Midbrain (tissue), 1 donor: ENCODE data around the gene HTR5A.
"Not testable (repeated sequence)": the region's sequence is repeated elsewhere in the genome, so short reads cannot be mapped to it uniquely, and the experiment has no call there.

Experiments
- DNase-seq: peaks from one replicate; lab custom pipeline; 2025; lab: John Stamatoyannopoulos, UW

The HTR5A gene

DNA sequence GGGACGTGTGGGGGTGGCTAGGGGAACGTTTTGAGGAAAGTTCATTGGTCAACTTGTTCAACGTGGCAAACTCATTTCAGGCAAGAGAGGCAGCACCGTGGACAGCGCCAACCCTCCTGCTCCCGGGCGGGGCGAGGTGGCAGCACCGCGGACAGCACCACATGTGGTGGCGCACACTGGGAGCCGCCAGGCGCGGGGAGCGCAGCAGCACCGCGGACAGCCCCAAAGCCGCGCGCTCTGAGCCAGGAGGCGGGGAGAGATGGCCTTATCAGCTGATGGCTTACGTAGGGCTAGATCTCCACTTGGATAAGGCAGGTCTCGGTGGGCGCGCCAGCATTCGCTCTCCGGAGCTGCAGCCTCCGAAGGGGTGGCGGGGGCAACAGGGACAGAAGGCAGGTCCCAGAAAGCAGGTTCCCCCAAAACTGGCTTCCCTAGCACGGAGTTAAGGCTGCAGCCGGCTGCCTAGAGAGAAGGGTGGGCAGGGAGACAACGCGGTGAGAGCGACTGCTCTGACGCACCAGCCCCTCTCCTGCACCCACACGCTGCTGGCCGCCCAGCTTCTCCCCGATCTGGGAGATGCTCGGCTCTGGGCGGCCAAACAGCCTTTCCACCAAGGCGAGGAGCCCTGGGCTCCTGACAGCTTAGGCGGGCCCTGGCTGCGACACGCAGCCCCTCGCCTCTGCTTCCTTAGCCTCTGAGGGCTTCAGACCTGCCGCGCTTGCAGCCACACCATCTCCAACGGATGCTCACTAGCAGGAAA is at the start of gene HTR5A:
Gene HTR5A (plus strand): TSS at position 333 of the 760 bp plus-strand sequence. CDS start 576 bp downstream, outside the sequence.
- DNase-seq = peak; percentile 59

DNA sequence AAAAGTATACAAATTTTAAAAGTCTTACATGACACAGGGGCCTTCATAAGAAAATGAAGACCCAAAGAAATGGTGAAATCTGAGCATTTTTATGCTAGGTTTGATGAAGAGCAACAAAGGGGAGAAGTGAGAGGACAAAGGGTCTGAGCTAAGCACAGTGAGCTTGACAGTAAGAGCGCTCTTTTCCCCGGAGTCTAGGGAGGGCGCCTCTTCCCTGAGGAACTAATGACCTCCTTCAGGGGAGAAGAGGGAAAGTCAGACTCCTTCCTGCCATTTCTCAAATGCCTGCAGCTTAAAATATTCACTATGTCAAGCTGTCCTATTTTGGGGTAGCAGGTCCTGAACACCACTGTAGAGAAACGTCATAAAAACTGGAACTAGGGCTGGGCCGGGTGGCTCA is 49.1 kb upstream of the HTR5A start:
- DNase-seq = no peak

- no peak for DNase-seq
These were observed 48.4 kb upstream of the HTR5A start for GRCh38 chr7:155021699-155022145.

DNA sequence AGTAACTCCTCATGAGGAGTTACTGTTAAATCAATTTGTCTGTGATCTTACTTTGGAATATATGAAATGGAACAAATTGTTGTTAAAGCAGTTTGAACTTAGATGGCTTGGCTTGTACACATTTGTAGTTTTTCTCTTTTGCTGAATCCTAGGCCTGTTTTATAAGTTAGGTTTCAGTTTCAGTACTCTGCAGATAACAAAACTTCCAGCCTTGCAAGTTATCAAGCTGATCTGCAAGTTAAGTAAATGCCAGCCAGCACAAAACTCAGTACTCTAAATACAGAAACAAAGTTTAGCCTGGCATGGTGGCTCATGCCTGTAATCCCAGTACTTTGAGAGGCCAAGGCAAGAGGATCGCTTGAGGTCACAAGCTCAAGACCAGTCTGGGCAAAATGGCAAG is 42.2 kb upstream of the HTR5A start:
- no peak for DNase-seq

- no peak for DNase-seq
These were observed 37.1 kb upstream of the HTR5A start for GRCh38 chr7:155032978-155033377.

DNA sequence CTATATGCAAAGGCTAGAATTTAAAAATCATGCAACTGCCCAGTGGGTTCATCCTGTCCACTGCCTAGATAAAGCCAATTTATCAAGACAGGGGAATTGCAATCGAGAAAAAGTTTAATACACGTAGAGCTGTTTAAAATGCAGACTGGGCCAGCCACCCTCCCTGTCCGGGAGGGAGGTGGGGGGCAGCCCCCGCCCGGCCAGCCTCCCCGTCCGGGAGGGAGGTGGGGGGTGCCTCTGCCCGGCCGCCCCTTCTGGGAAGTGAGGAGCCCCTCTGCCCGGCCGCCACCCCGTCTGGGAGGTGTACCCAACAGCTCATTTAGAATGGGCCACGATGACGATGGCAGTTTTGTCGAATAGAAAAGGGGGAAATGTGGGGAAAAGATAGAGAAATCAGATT is 35.6 kb upstream of the HTR5A start:
- not testable (repeated sequence) for DNase-seq

GRCh38 chr7:155038335-155038734 is 31.8 kb upstream of the HTR5A start:
- no peak for DNase-seq

- DNase-seq = no peak
These were observed 26.4 kb upstream of the HTR5A start for GRCh38 chr7:155043756-155044155.

GRCh38 chr7:155048006-155048405 is 22.1 kb upstream of the HTR5A start:
- DNase-seq = no peak

GRCh38 chr7:155051355-155051754 is 18.8 kb upstream of the HTR5A start:
- DNase-seq = no peak

- no peak for DNase-seq
These were observed 17.1 kb upstream of the HTR5A start for GRCh38 chr7:155053002-155053401.

DNA sequence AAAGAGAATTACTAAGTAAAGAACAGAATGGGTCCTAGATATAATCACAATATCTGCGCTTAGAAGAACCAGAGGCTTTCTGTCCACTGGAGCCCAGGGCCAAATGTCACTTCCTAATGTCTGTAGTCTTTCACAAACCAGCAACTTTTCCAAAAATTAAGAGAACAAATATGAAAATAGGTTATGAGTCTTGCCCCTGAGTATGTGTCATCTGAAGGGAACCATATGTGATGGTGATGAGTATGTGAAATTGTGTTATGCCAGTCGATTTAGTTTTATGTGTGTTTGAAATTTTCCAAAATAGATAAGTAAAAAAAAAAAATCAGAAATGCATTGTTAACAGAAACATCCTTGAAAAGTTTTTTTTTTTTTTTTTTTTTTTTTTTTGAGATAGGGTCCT is 15.4 kb upstream of the HTR5A start:
- no peak for DNase-seq

GRCh38 chr7:155057076-155057475 is 13.0 kb upstream of the HTR5A start:
- no peak for DNase-seq

DNA sequence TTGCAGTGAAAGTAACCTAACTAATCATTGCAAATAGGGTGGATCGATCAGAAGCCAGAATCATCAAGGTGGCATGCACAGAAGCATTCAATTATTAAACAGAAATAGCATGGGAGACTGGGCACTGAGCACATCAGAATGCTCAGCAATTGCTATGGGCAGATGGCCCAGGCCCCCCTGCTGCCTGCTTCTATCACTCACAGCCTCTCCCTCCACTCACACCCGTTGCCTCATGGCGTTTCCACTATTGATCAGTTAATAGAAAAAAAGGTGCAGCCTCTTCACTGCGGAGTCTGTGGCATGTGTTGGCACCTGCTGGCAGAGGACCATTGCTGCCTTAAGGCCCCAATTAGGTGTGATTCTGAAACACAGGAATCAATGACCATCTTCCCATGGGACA is 11.2 kb upstream of the HTR5A start:
- DNase-seq = no peak

- DNase-seq = no peak
These were observed 10.4 kb upstream of the HTR5A start for GRCh38 chr7:155059703-155060102.

DNA sequence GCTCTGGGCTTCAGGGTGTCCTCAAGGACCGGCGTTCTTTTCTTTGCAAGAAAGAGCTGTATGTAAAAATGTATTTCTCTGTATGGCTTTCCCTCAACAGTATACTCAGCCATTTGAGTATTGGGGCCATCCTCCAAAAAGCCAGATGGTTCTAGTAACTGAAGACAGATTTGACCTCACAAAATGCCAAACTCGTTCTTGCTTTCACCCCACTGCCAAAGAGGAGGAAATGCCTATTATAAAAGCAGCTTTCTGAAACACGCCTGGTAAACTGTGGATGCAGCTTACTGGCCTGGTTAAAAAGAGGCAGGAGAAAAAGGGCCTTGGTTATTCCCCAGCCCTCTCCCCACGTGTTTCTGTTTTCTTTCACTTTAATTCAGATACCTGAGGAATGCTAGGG is 7.7 kb upstream of the HTR5A start:
- no peak for DNase-seq

DNA sequence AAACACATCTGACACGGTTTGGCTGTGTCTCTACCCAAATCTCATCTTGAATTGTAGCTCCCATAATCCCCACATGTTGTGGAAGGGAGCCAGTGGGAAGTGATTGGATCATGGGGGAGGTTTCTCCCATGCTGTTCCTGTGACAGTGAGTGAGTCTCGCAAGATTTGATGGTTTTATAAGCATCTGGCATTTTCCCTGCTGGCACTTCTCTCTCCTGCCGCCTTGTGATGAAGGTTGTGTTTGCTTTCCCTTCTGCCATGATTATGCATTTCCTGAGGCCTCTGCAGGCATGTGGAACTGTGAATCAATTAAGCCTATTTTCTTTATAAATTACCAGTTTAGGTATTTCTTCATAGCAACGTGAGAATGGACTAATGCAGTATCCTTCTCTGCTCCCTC is 5.9 kb upstream of the HTR5A start:
- DNase-seq = no peak

DNA sequence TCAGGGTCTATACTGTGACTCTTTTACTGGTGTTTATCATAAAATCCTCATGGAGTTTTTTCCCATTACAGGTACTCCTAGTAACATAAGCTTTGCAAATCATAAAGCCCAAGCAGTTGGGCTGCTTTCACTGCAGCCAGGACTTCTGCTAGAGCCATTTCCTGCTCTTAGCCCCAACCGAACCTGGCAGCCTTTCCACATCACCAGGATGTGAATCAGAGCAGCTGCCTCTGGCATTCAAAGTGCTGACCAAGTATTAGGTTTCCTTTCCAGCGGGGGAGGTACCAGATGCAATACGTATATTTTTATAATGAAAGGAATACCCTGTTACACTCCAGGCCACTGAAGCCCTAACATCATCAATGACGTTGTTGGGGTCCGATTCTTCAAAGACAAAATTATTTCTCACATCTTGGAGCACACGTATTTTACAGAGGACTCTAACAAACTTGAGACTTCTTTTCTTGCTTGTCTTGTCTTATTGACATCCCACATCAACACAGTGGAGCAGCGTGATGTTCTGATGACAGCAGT is 3.6 kb upstream of the HTR5A start:
- DNase-seq = no peak

DNA sequence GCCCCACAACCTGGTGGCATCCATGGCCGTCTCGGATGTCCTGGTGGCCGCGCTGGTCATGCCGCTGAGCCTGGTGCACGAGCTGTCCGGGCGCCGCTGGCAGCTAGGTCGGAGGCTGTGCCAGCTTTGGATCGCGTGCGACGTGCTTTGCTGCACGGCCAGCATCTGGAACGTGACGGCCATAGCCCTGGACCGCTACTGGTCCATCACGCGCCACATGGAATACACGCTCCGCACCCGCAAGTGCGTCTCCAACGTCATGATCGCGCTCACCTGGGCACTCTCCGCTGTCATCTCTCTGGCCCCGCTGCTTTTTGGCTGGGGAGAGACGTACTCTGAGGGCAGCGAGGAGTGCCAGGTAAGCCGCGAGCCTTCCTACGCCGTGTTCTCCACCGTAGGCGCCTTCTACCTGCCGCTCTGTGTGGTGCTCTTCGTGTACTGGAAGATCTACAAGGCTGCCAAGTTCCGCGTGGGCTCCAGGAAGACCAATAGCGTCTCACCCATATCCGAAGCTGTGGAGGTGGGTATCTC is 1.1 kb downstream of the HTR5A start:
- DNase-seq = no peak

DNA sequence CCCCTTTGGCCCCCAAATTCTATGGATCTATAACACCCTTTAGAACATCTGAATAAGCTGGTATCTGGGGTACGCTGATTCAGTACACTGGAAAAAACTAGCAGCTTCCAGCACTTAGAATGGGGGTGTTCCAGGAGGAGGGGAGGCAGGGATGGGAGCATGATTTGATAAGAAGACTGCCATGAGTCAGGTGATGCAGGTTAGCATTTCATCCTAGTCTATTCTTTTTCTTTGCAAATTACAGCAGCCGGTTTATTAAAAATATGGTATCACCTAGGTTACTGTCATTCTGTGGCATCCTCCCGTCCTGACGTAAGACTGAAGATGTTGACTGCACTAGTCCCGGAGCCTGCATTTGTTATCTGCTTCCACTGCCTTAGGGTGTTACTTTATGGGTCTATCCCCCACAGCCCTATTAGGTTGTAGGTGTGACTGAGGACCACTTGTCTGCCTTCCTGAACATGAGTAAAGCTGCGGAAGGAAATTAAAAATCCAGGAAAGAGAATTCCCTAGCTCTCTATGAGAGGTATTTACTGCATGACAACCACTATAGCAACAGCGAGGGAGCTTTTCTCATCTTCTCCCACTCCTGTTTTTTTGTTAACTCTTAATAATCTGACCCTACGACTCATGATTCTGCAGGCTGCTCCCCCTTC is 1.9 kb downstream of the HTR5A start:
- no peak for DNase-seq

GRCh38 chr7:155073922-155074321 is 3.8 kb downstream of the HTR5A start:
- DNase-seq = no peak

GRCh38 chr7:155084021-155084420 is 13.9 kb downstream of the HTR5A start:
- no peak for DNase-seq

DNA sequence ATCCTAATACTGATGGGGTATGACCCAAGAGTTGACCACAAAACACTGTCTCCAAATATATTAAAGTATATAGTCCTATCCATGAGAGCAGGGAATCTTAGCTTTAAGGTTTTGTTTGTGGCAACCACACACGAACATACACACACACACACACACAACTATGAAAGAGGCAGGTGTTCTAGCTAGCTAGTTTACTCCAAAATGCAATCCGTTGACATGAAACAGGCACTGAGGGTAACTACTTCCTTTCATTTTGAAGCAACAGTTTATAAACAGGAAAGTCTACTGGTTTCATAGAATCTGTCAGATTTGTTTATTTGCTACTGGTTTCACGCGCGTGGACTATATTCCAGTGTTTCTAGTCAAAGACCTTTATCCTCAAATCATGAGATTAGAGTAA is 14.8 kb downstream of the HTR5A start:
- no peak for DNase-seq
